D721Med (cell line): ENCODE data around the gene LAMA3.

Experiments
- DNase-seq: peaks from one replicate; pipeline ENCODE4 v3.0.0; 2011; ENCODE audit warnings: low spot score; ENCODE audit not compliant: insufficient read length
- FAIRE-seq: peaks from 2 replicates; lab custom pipeline; 2011; peaks lifted over from hg19 to GRCh38; lab: Jason Lieb, UNC
- TF ChIP-seq, protein P1 (sequence below): IDR thresholded peaks from 2 replicates; pipeline ENCODE4 v1.5.1; 2012; ENCODE audit warnings: mild to moderate bottlenecking, control low read depth; ENCODE audit not compliant: insufficient read depth; ENCODE audit errors: missing control alignments

LAMA3 gene

GRCh38 chr18:23669202-23669766 is 20.0 kb upstream of the LAMA3 start:
- DNase-seq (no peak), FAIRE-seq (no peak)
- TF ChIP-seq, protein P1, sequence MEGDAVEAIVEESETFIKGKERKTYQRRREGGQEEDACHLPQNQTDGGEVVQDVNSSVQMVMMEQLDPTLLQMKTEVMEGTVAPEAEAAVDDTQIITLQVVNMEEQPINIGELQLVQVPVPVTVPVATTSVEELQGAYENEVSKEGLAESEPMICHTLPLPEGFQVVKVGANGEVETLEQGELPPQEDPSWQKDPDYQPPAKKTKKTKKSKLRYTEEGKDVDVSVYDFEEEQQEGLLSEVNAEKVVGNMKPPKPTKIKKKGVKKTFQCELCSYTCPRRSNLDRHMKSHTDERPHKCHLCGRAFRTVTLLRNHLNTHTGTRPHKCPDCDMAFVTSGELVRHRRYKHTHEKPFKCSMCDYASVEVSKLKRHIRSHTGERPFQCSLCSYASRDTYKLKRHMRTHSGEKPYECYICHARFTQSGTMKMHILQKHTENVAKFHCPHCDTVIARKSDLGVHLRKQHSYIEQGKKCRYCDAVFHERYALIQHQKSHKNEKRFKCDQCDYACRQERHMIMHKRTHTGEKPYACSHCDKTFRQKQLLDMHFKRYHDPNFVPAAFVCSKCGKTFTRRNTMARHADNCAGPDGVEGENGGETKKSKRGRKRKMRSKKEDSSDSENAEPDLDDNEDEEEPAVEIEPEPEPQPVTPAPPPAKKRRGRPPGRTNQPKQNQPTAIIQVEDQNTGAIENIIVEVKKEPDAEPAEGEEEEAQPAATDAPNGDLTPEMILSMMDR, result no peak

DNA sequence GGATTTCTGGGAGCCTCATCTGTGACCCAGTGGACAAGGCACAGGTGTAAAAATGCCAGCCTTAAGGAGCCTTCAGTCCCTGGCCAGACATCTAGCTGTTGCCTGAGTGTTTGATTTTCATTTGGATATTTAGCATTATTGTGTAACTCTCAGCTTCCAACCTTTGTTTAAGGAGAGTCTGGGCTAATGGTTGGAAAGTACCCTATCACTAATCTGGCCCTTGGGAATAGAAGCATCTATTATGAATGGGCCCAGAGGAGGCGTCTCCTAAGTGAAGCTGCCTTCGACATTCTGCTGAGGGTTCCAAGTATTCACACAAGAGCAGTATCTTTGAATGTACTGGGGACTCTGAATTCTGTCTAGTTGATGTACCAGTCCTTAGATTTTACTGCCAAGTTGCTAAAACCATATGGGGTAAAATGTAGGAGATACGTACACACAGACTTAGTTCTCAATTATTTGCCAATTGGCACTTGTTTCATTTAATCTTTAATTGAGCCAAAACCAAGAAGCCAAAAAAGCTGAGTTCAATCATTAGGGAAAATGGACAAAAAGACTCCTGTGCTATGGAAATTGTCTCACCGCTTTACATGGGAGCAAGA is 19.3 kb upstream of the LAMA3 start:
- TF ChIP-seq, protein P1, result no peak
- DNase-seq, result no peak
- no peak for FAIRE-seq

DNA sequence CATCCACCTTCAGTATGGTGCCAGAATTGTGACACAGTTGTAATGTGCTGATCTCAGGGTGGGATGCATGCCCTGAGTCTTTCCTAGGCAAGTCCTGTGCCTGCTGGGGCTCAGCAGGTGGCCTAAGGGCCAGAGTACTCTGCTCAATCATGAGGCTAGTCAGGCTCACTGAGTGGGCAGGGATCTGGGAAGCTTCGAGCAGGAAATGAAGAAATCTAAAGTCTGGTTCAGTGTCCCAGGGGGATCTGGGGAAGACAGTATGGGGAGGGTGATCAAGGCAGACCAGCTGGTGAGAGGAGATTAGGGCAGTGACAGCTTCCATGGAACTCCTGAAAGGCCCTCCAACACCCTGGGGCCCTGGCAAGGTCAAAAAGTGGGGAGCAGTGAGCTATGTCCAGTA is 17.7 kb upstream of the LAMA3 start:
- TF ChIP-seq, protein P1, result no peak
- FAIRE-seq (no peak), DNase-seq (no peak)

DNA sequence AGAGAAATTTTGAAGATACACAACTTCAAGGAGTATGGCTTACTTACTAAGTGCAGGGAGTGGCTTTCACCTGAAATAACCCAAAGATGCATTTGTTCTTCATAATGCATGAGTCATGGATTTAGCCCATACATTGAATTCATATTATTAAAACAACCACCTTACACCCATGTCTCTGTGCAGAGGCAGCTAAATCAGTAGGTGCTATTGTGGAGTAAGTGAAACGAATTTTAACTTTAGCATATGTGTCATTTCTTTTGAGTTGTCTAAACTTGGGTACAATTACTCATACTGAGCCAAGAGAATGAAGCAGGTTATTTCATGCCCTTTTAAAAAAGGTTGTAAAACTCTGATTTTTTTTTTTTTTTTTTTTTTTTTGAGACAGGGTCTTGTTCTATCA is 15.5 kb upstream of the LAMA3 start:
- TF ChIP-seq, protein P1, result no peak
- FAIRE-seq (no peak), DNase-seq (no peak)

DNA sequence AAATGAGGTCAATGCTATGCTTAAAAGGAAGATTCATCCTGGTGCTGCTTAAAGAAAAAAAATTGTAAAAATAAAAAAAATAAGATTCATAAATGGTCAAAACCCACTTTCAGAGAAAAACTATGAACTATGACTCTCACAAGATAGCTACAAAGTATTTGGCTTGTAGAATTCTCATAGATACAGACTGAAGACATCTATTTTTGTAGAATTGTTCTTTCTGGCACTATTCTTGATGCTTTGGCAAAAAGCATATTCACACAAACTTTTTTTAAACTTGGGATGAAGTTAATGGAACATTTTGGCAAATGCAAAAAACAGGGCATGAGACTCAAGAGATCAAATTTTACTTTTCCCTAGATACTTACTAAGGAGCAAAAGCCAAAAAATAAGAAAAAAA is 14.0 kb upstream of the LAMA3 start:
- no peak for DNase-seq

GRCh38 chr18:23675896-23676295 is 13.4 kb upstream of the LAMA3 start:
- TF ChIP-seq, protein P1, result no peak
- FAIRE-seq (no peak), DNase-seq (no peak)

More for the DNA sequence above, 14.0 kb upstream of the LAMA3 start:
- TF ChIP-seq, protein P1, result no peak
- FAIRE-seq, result no peak

GRCh38 chr18:23682045-23682444 is 7.2 kb upstream of the LAMA3 start:
- DNase-seq (no peak), FAIRE-seq (no peak)
- TF ChIP-seq, protein P1, result no peak
